ENCODE measurements around the gene COX6A1. TPM values are rescaled to one million over a fixed set of nuclear protein-coding genes. Genes with fewer than 3 reads are reported as not detected.

Gene COX6A1
- total and polyA plus RNA-seq, 2 of the 13 experiments (the other 11 are each of a cell fraction or from before 2014, with no cell fraction given): 542 to 673 TPM

- TF ChIP-seq FOXC1 (CRISPR knock-in tag; IDR thresholded peaks at IDR 0.05; ENCODE audit: borderline replicate concordance): peak; percentile 55; the same call in 1 of the 2 replicates
- no peak for TF ChIP-seq CSRNP2 (CRISPR knock-in tag; conservative IDR thresholded peaks at IDR 0.05; ENCODE audit: low read depth)
- peak; percentile 85 for TF ChIP-seq ZNF574 (CRISPR knock-in tag; IDR thresholded peaks at IDR 0.05)
- no peak for TF ChIP-seq MTF1 (CRISPR knock-in tag; IDR thresholded peaks at IDR 0.05)
- TF ChIP-seq ZNF335 (CRISPR knock-in tag; IDR thresholded peaks at IDR 0.05): peak; percentile 78; the same call in 1 of the 2 replicates
- no peak for TF ChIP-seq ZNF33A (CRISPR knock-in tag; IDR thresholded peaks at IDR 0.05; ENCODE audit: borderline replicate concordance)
- TF ChIP-seq THRA (CRISPR knock-in tag; IDR thresholded peaks at IDR 0.05; ENCODE audit: borderline replicate concordance): no peak
- TF ChIP-seq GMEB1 (CRISPR knock-in tag; IDR thresholded peaks at IDR 0.05; ENCODE audit: borderline replicate concordance): peak; percentile 60; the same call in 1 of the 2 replicates
- TF ChIP-seq AHR (CRISPR knock-in tag; IDR thresholded peaks at IDR 0.05): peak; percentile 61; the same call in 1 of the 2 replicates
- peak; percentile 38; the same call in 1 of the 2 replicates for TF ChIP-seq ZBTB20 (CRISPR knock-in tag; IDR thresholded peaks at IDR 0.05; ENCODE audit: borderline replicate concordance, low read depth)
- TF ChIP-seq SAFB2 (CRISPR knock-in tag; IDR thresholded peaks at IDR 0.05; ENCODE audit: borderline replicate concordance, low read depth): no peak
- no peak for TF ChIP-seq NR2F1 (CRISPR knock-in tag; IDR thresholded peaks at IDR 0.05)
- no peak for TF ChIP-seq REXO4 (CRISPR knock-in tag; IDR thresholded peaks at IDR 0.05; ENCODE audit: borderline replicate concordance)
- TF ChIP-seq DR1 (CRISPR knock-in tag; IDR thresholded peaks at IDR 0.05): no peak
- no peak for TF ChIP-seq HHEX (CRISPR knock-in tag; IDR thresholded peaks at IDR 0.05)
- TF ChIP-seq ZNF639 (CRISPR knock-in tag; conservative IDR thresholded peaks at IDR 0.05): 0 out of 2 replicates have a peak, but pooled peaks have one; percentile 68
- TF ChIP-seq NFE2L1 (CRISPR knock-in tag; IDR thresholded peaks at IDR 0.05; ENCODE audit: borderline replicate concordance): no peak
- no peak for TF ChIP-seq ZNF17 (CRISPR knock-in tag; IDR thresholded peaks at IDR 0.05)
- TF ChIP-seq MXD3 (CRISPR knock-in tag; IDR thresholded peaks at IDR 0.05): peak; percentile 79
Measured at GRCh38 chr12:120437735-120438494, at the start of gene COX6A1 (continued).

All from HepG2 (cell line).